ENCODE measurements around the gene PAMR1. TPM values are rescaled to one million over a fixed set of nuclear protein-coding genes. Genes with fewer than 3 reads are reported as not detected.

PAMR1 gene
- total RNA-seq, 1 experiment from 2014 or later = 0.62 TPM

- BruUV-seq (replicated peaks) = no TSS peak
- Histone ChIP-seq H3K27me3 (replicated peaks; ENCODE audit: insufficient read depth, low read depth, low read length, poor library complexity) (peaks cover 100% of the 10 kb centered on the region), H3K27ac (ENCODE audit: low read depth, low read length, poor library complexity, severe bottlenecking) (no peak within 1 kb of the TSS), H3K36me3 (ENCODE audit: insufficient read depth, low read length, poor library complexity, severe bottlenecking) (no peaks in the 10 kb centered on the region), H3K9me3 (ENCODE audit: low read depth, low read length, poor library complexity, severe bottlenecking) (no peaks in the 10 kb centered on the region), H3K4me1 (ENCODE audit: insufficient read depth, low read length, poor library complexity, severe bottlenecking) (peaks cover 14% of the 10 kb centered on the region), H3K4me3 (ENCODE audit: low read depth, low read length, poor library complexity, severe bottlenecking) (peak within 1 kb of the TSS; percentile 30)
- TF ChIP-seq EZH2 (IDR thresholded peaks at IDR 0.05; ENCODE audit: borderline replicate concordance, low read depth, low read length, poor library complexity, severe bottlenecking) = peak; percentile 74
- TF ChIP-seq, protein P1, sequence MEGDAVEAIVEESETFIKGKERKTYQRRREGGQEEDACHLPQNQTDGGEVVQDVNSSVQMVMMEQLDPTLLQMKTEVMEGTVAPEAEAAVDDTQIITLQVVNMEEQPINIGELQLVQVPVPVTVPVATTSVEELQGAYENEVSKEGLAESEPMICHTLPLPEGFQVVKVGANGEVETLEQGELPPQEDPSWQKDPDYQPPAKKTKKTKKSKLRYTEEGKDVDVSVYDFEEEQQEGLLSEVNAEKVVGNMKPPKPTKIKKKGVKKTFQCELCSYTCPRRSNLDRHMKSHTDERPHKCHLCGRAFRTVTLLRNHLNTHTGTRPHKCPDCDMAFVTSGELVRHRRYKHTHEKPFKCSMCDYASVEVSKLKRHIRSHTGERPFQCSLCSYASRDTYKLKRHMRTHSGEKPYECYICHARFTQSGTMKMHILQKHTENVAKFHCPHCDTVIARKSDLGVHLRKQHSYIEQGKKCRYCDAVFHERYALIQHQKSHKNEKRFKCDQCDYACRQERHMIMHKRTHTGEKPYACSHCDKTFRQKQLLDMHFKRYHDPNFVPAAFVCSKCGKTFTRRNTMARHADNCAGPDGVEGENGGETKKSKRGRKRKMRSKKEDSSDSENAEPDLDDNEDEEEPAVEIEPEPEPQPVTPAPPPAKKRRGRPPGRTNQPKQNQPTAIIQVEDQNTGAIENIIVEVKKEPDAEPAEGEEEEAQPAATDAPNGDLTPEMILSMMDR (conservative IDR thresholded peaks at IDR 0.05; ENCODE audit: low read depth, low read length) = no peak
- intact Hi-C loops (cut with micrococcal nuclease; ENCODE audit: unreplicated experiment) = no loop called here
- CTCF ChIA-PET = no interaction called here
- POLR2A ChIA-PET (ENCODE audit: low non-redundant PET) = no interaction called here
- DNase-seq (ENCODE audit: low spot score) = peak; percentile 50
Measured at GRCh38 chr11:35419184-35419829, 106.1 kb downstream of the PAMR1 start, which contains the start of gene SLC1A2. Gene SLC1A2 (minus strand): TSS chr11:35419558. CDS start chr11:35418966, 592 bp downstream.

DNA sequence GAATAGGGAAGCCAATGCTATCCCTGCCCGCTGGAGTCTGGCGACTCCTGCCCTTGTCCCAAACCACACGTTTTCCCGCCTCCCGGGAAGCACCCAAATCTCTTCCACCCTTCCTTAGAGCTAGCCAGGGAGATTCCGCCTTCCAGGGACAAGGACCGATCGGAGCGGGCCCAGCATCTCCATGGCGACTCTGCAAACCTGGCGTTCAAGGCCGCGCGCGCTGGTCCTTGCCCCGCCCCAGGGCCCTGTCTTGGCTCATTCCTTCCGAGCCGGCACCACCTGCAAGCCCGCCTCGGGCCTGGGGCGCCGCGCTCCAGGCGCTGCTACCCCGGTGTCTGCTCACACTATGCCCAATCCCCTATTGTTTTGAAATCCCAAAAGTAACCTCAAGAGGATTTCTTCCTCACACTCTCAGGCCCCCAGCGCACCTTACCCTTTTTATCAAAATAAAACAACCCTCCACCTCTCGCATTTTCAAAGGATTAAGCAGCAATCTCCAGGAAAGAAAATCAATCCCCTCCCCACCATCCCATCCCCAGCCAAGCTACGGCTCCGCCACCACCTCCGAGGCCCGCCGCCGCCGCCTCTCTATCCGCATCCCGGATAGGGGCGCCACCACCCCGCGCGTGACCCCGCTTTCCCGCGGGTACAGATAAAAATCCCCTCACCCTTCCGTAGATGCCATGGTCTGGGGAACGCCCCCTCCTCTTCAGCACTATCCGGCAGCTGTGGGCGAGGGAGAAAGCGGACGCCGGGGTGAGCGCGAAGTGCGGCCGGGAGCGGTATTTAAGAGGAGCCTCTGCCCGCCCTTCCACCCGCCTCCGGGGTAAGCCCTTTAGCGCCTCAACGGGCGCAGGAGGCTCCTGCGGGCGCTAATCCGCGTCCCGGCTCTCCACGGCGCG lies 106.9 kb downstream of the PAMR1 start:
- TF ChIP-seq, protein P1 (conservative IDR thresholded peaks at IDR 0.05; ENCODE audit: low read depth, low read length) = no peak
- peak; percentile 100 for TF ChIP-seq EZH2 (IDR thresholded peaks at IDR 0.05; ENCODE audit: borderline replicate concordance, low read depth, low read length, poor library complexity, severe bottlenecking)
- H3K36me3 ChIP-seq (ENCODE audit: insufficient read depth, low read length, poor library complexity, severe bottlenecking) = no peaks in the 10 kb centered on the region
- peaks cover 14% of the 10 kb centered on the region for H3K4me1 ChIP-seq (ENCODE audit: insufficient read depth, low read length, poor library complexity, severe bottlenecking)
- no TSS peak for BruUV-seq (replicated peaks)
- peaks cover 100% of the 10 kb centered on the region for H3K27me3 ChIP-seq (replicated peaks; ENCODE audit: insufficient read depth, low read depth, low read length, poor library complexity)
- DNase-seq (ENCODE audit: low spot score) = peak; percentile 44
- H3K4me3 ChIP-seq (ENCODE audit: low read depth, low read length, poor library complexity, severe bottlenecking) = peak overlapping the region; percentile 30
- H3K9me3 ChIP-seq (ENCODE audit: low read depth, low read length, poor library complexity, severe bottlenecking) = no peaks in the 10 kb centered on the region
- intact Hi-C loops (cut with micrococcal nuclease; ENCODE audit: unreplicated experiment) = no loop called here
- POLR2A ChIA-PET (ENCODE audit: low non-redundant PET) = no interaction called here
- no peak overlapping the region for H3K27ac ChIP-seq (ENCODE audit: low read depth, low read length, poor library complexity, severe bottlenecking)
- CTCF ChIA-PET = no interaction called here

DNA sequence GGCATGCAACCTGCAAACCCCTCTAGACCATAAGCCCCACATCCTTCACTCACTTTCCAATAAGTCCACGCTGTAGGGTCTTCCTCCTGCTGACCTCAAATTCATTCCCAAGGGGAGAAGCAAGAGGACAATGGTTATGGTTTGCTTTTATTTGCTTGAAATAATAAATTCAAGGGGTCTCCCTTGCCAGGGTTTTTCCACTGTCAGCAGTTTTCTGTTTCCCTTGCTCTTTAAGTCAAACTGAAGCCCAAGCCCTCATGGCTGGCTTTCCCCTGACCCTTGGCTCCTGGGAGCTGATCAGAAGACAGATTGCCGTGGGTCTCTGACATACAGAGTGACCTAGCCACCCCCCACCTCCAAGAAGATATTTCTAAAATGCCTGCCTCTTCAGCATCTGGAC lies 109.9 kb downstream of the PAMR1 start:
- intact Hi-C loops (cut with micrococcal nuclease; ENCODE audit: unreplicated experiment) = no loop called here
- Histone ChIP-seq H3K4me1 (ENCODE audit: insufficient read depth, low read length, poor library complexity, severe bottlenecking) (peaks cover 14% of the 10 kb centered on the region), H3K27ac (ENCODE audit: low read depth, low read length, poor library complexity, severe bottlenecking) (no peak overlapping the region), H3K9me3 (ENCODE audit: low read depth, low read length, poor library complexity, severe bottlenecking) (no peaks in the 10 kb centered on the region), H3K27me3 (replicated peaks; ENCODE audit: insufficient read depth, low read depth, low read length, poor library complexity) (peaks cover 95% of the 10 kb centered on the region), H3K4me3 (ENCODE audit: low read depth, low read length, poor library complexity, severe bottlenecking) (no peak overlapping the region), H3K36me3 (ENCODE audit: insufficient read depth, low read length, poor library complexity, severe bottlenecking) (no peaks in the 10 kb centered on the region)
- ChIA-PET CTCF (interaction anchor here (1.2 kb wide), 1 partner anchor 850 kb away, joined by 3 read pairs; no protein-coding TSS in a partner anchor), POLR2A (ENCODE audit: low non-redundant PET) (no interaction called here)
- DNase-seq (ENCODE audit: low spot score) = no peak
- TF ChIP-seq, protein P1 (conservative IDR thresholded peaks at IDR 0.05; ENCODE audit: low read depth, low read length) = no peak
- no peak for TF ChIP-seq EZH2 (IDR thresholded peaks at IDR 0.05; ENCODE audit: borderline replicate concordance, low read depth, low read length, poor library complexity, severe bottlenecking)
- no TSS peak for BruUV-seq (replicated peaks)

All from A673 (cell line).